HG03280 (cell line): ENCODE measurements around the gene OR6C70.
"Not testable (repeated sequence)": the region's sequence is repeated elsewhere in the genome, so short reads cannot be mapped to it uniquely, and the experiment has no call there.

Experiments used
- ATAC-seq: cut with Tn5 transposase; IDR thresholded peaks from one replicate; pipeline ENCODE4 v1.9.1; 2021; ENCODE audit warnings: mild to moderate bottlenecking, moderate library complexity; ENCODE audit not compliant: unreplicated experiment

The OR6C70 gene

DNA sequence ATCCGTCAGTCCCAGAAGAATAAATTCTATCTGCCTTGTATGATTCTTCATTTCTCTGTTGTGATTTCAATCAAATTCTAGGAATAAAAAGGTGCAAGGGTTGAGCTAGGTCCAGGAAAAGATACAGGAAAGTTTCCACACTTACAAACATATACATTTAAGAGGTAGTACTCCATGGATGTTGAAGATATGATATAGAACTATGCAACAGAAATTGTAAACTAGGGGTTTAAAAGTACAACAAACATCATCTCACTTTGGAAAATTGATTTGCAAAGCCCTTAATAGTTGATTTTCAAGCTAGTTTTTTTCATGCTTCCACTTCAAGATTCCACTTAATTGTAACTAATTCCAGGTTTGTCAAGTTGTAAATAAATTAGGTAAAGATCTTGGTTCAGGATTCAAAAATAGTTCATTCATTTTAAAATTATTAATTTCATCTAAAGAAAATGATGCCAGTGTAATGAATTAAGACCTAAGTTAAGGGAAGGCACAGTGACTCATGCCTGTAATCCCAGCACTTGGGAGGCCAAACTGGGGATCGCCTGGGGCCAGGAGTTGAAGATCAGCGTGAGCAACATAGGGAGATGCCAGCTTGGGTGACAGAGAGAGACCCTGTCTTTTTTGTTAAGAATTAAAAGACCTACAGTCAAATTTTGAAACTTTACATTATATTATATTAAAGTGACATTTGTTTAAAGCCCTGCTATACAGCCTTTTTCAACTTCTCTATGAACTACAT is at the start of gene OR6C70:
Gene OR6C70, minus strand, starts transcription at position 51 of the 742 bp plus-strand sequence. Its CDS starts 0 bp downstream, at position 51.
- no peak for ATAC-seq

- ATAC-seq, result no peak
Measured at GRCh38 chr12:55516391-55516790, 46.5 kb upstream of the OR6C70 start.

- ATAC-seq, result no peak
Measured at GRCh38 chr12:55515696-55516095, 45.8 kb upstream of the OR6C70 start.

GRCh38 chr12:55501601-55502000 is 31.7 kb upstream of the OR6C70 start:
- ATAC-seq, result no peak

DNA sequence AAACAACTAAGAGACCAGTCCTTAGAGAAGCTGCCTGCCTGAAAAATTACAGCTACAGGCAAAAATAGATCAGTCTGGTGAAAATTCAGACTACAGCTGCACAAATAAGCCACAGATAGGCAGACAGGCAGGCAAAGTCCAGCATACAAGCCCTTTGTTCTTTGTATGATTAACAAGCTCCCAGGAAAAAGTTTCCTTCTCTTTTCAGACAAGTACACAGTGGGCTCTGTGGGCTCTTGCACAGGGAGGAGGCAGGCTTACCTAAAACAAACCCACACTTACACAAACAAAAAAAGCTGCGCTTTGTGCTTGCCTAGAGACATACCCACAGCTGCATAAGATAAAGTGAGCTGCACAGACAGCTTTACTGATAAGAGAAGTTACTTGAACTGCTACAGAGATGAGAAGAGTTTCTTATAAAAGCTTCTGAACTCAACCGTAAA is 29.9 kb upstream of the OR6C70 start:
- no peak for ATAC-seq

GRCh38 chr12:55499231-55499630 is 29.3 kb upstream of the OR6C70 start:
- ATAC-seq, result no peak

- no peak for ATAC-seq
Measured at GRCh38 chr12:55495490-55495889, 25.6 kb upstream of the OR6C70 start.

DNA sequence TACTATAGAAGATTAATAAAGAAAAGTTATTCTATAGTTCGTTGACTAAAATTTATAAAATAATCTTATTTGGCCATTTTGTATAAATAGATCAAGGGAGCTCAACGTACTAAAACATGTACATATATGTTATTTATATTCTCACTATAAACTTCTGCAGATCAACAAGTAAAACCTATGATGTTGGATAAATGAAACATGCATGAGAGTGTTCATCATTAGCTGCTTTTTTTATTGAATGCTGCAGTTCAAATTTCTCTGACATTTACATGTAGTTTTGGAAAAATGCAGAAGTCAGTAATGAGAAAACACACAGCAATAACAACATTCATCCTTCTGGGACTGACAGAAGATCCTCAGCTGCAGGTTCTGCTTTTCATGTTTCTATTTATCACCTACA is 22.1 kb upstream of the OR6C70 start, which contains the start of gene OR6C68:
Gene OR6C68, plus strand, starts transcription at position 301 of the 400 bp plus-strand sequence. Its CDS starts 0 bp downstream, at position 301.
- no peak for ATAC-seq

DNA sequence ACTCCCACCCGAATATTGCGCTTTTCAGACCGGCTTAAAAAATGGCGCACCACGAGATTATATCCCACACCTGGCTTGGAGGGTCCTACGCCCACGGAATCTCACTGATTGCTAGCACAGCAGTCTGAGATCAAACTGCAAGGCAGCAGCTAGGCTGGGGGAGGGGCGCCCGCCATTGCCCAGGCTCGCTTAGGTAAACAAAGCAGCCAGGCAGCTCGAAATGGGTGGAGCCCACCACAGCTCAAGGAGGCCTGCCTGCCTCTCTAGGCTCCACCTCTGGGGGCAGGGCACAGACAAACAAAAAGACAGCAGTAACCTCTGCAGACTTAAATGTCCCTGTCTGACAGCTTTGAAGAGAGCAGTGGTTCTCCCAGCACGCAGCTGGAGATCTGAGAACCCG is 14.3 kb upstream of the OR6C70 start:
- not testable (repeated sequence) for ATAC-seq

DNA sequence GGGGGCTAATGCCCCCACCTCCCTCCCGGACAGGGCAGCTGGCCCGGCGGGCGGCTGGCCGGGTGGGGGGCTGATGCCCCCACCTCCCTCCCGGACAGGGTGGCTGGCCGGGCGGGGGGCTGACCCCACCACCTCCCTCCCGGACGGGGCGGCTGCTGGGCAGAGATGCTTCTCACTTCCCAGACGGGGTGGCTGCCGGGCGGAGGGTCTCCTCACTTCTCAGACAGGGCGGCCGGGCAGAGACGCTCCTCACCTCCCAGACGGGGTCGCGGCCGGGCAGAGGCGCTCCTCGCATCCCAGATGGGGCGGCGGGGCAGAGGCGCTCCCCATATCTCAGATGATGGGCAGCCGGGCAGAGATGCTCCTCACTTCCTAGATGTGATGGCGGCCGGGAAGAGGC is 9.2 kb upstream of the OR6C70 start:
- not testable (repeated sequence) for ATAC-seq

DNA sequence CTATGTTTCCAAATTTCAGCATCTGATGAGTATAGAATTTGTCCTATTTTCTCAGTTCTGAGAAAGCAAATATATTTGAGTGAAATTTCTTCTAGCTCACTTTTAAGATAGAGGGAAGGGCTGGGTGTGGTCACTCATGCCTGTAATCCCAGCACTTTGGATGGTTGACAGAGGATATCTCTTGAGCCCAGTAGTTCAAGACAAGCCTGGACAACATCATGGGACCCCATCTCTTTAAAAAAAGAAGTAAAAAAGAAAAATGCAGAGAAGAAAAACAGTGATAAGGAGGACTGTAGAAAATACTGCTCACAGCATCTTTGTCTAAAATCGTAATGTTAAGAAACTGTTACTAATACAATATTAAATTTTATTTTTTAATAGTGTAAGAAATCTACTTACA is 2.3 kb upstream of the OR6C70 start:
- ATAC-seq, result no peak

DNA sequence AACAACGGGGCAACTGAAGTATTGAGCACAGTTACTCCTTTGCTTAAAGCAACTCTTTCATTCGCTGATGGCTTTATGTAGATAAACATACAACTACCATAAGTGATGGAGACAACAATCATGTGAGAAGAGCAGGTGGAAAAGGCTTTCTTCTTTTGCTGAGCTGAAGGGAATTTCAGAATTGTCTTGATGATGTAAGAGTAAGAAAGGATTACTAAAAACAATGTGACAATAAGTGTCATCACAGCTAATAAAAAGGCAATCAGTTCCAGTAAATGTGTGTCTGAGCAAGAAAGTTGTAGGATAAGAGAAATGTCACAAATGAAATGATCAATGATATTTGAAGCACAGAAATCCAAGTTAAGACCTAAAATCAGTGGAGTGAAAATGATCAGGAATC is 647 bp downstream of the OR6C70 start:
- no peak for ATAC-seq

- no peak for ATAC-seq
Measured at GRCh38 chr12:55467836-55468235, 2.1 kb downstream of the OR6C70 start.

DNA sequence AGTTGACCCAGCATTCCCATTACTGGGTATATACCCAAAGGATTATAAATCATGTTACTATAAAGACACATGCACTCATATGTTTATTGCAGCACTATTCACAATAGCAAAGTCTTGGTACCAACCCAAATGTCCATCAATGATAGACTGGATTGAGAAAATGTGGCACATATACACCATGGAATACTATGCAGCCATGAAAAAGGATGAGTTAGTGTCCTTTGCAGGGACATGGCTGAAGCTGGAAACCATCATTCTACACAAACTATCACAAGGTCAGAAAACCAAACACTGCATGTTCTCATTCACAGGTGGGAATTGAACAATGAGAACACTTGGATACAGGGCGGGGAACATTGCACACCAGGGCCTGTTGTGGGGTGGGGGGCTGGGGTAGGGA is 5.0 kb downstream of the OR6C70 start:
- not testable (repeated sequence) for ATAC-seq

GRCh38 chr12:55448825-55449224 is 21.1 kb downstream of the OR6C70 start:
- no peak for ATAC-seq

- no peak for ATAC-seq
Measured at GRCh38 chr12:55446326-55446725, 23.6 kb downstream of the OR6C70 start.

DNA sequence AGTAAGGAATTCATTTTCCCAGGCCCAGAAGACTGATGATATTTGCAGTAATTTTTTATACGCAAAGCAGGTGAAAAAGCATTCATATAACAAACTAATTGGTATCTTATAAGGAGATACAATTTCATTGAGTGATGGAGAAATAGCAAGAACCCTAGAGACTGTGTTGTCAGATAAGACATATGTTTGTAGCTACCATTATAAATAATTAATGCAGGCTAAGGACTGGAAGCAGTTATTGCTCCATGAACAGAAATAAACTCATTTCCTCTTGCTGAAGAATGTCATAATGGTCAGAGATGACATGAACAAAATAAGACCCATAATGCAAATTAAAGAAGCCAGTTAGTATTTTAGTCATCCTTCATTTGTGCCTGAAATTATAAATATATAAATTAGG is 24.6 kb downstream of the OR6C70 start:
- ATAC-seq, result no peak

- no peak for ATAC-seq
Measured at GRCh38 chr12:55443776-55444175, 26.2 kb downstream of the OR6C70 start, which contains the start of gene OR6C2. Gene OR6C2, plus strand, starts transcription at chr12:55444076. Its CDS starts 8,138 bp downstream, at chr12:55452214.

GRCh38 chr12:55441233-55441632 is 28.7 kb downstream of the OR6C70 start:
- ATAC-seq, result not testable (repeated sequence)

GRCh38 chr12:55428331-55429243 is 41.4 kb downstream of the OR6C70 start:
- no peak for ATAC-seq

GRCh38 chr12:55425954-55426353 is 44.0 kb downstream of the OR6C70 start, which contains the start of gene OR6C76:
Gene OR6C76, plus strand, starts transcription at chr12:55426254. Its CDS starts 0 bp downstream, at chr12:55426254.
- no peak for ATAC-seq
